ENCODE results near the gene SLC30A3. TPM values are rescaled to one million over a fixed set of nuclear protein-coding genes. Genes with fewer than 3 reads are reported as not detected.
A peak's percentile ranks its signal among the peaks of the same experiment; 100 is the strongest.

The SLC30A3 gene
- total and polyA plus RNA-seq, 2 of the 13 experiments (the other 11 are each of a cell fraction or from before 2014, with no cell fraction given) = 0.38 to 0.79 TPM

GRCh38 chr2:27264753-27265535 lies 2.1 kb upstream of the SLC30A3 start:
- DNase-seq (ENCODE audit: low spot score) (peak; percentile 73), FAIRE-seq (peak; percentile 48), ATAC-seq (peak; percentile 79)
- Histone ChIP-seq H3K9ac (ENCODE audit: insufficient read depth, low read depth, low read length) (no peak overlapping the region), H3K79me2 (ENCODE audit: insufficient read depth, low read length) (no peaks in the 10 kb centered on the region), H3K36me3 (replicated peaks in 1 of 2; ENCODE audit: control insufficient read depth in 1 of 2, insufficient read depth in 2 of 2, low read length in 2 of 2) (no peaks in the 10 kb centered on the region), H3K9me3 (ENCODE audit: low read length) (no peaks in the 10 kb centered on the region), H3K4me1 (ENCODE audit: insufficient read depth, low read length) (peaks cover 26% of the 10 kb centered on the region), H3K4me2 (ENCODE audit: low read depth, low read length) (peak overlapping the region; percentile 92), H3K27ac (ENCODE audit: extremely low read length, insufficient read depth, low read length) (no peak overlapping the region), H2AFZ (ENCODE audit: low read length) (no peak overlapping the region), H3K4me3 (replicated peaks in 1 of 3; ENCODE audit: insufficient read depth in 1 of 3, low read depth in 2 of 3, low read length in 3 of 3) (peak overlapping the region; percentile 56 to 77 (median 58)), H4K20me1 (ENCODE audit: insufficient read depth, low read length) (no peaks in the 10 kb centered on the region), H3K27me3 (ENCODE audit: control insufficient read depth in 1 of 2, insufficient read depth in 2 of 2, low read length in 2 of 2) (peaks cover 19 to 79% of the 10 kb centered on the region in 2 experiments)
- WGBS (ENCODE audit: low lambda C conversion rate) = 9% methylated on average over 36 of the region's 56 CpGs
- ChIA-PET POLR2A (interaction anchor here (0.8 kb wide), 1 partner anchor 17 kb away, joined by 3 read pairs; no protein-coding TSS in a partner anchor), CTCF (ENCODE audit: low intra/inter-chr PET ratio, low total read pairs) (interaction anchor here (1.8 to 3.6 kb wide), 3 partner anchors 15 to 38 kb away, joined by 7 to 29 read pairs (median 20); no protein-coding TSS in a partner anchor)
- intact Hi-C loops (cut with micrococcal nuclease; ENCODE audit: unreplicated experiment) = loop anchor here (1.0 to 2.0 kb wide), 3 partner anchors 16 to 38 kb away; no protein-coding TSS in a partner anchor
- BruUV-seq (replicated peaks) = no TSS peak
- in situ Hi-C loops (cut with HindIII; ENCODE audit: extremely low pct_ligation_motif_present, low pct_unique_long_range_greater_than_20kb) = no loop called here
- peak; percentile 28; the same call in 1 of the 2 replicates for TF ChIP-seq REXO4 (CRISPR knock-in tag; IDR thresholded peaks at IDR 0.05; ENCODE audit: borderline replicate concordance)
- no peak for TF ChIP-seq TMF1 (CRISPR knock-in tag; IDR thresholded peaks at IDR 0.05; ENCODE audit: low read depth)
- 0 out of 2 replicates have a peak, but pooled peaks have one; percentile 33 for TF ChIP-seq ZNF12 (CRISPR knock-in tag; IDR thresholded peaks at IDR 0.05)
- TF ChIP-seq ZNF589 (CRISPR knock-in tag; conservative IDR thresholded peaks at IDR 0.05) = 0 out of 2 replicates have a peak, but pooled peaks have one; percentile 29
- TF ChIP-seq XRCC5 (optimal IDR thresholded peaks at IDR 0.05; ENCODE audit: low read length) = peak; percentile 96
- no peak for TF ChIP-seq RNF219 (CRISPR knock-in tag; IDR thresholded peaks at IDR 0.05)
- TF ChIP-seq RBAK (CRISPR knock-in tag; IDR thresholded peaks at IDR 0.05) = no peak
- TF ChIP-seq GFI1 (CRISPR knock-in tag; IDR thresholded peaks at IDR 0.05; ENCODE audit: borderline replicate concordance) = peak; percentile 68
- peak; percentile 83 for TF ChIP-seq ZNF607 (CRISPR knock-in tag; IDR thresholded peaks at IDR 0.05; ENCODE audit: borderline replicate concordance)
- 0 out of 2 replicates have a peak, but pooled peaks have one; percentile 78 for TF ChIP-seq MXD4 (CRISPR knock-in tag; IDR thresholded peaks at IDR 0.05)
- TF ChIP-seq ZNF775 (CRISPR knock-in tag; IDR thresholded peaks at IDR 0.05; ENCODE audit: borderline replicate concordance) = no peak
- no peak for TF ChIP-seq ATRX (CRISPR knock-in tag; IDR thresholded peaks at IDR 0.05; ENCODE audit: borderline replicate concordance)
- TF ChIP-seq NCOA5 (CRISPR knock-in tag; IDR thresholded peaks at IDR 0.05) = no peak
- peak; percentile 79 for TF ChIP-seq GABPB1 (CRISPR knock-in tag; IDR thresholded peaks at IDR 0.05)
- TF ChIP-seq RXRB (CRISPR knock-in tag; IDR thresholded peaks at IDR 0.05; ENCODE audit: borderline replicate concordance) = no peak
- no peak for TF ChIP-seq ZNF20 (CRISPR knock-in tag; IDR thresholded peaks at IDR 0.05)
- no peak for TF ChIP-seq XBP1 (CRISPR knock-in tag; IDR thresholded peaks at IDR 0.05)
- TF ChIP-seq CBX1 (IDR thresholded peaks at IDR 0.05; ENCODE audit: low read depth) = no peak
- TF ChIP-seq ZNF570 (CRISPR knock-in tag; IDR thresholded peaks at IDR 0.05; ENCODE audit: borderline replicate concordance) = no peak
- no peak for TF ChIP-seq NFIC (IDR thresholded peaks at IDR 0.05; ENCODE audit: low read length)
- no peak for TF ChIP-seq ZSCAN22 (CRISPR knock-in tag; IDR thresholded peaks at IDR 0.05)
- 0 out of 2 replicates have a peak, but pooled peaks have one; percentile 35 for TF ChIP-seq HMG20B (CRISPR knock-in tag; conservative IDR thresholded peaks at IDR 0.05)
- TF ChIP-seq THYN1 (CRISPR knock-in tag; IDR thresholded peaks at IDR 0.05; ENCODE audit: borderline replicate concordance, low read depth) = no peak
- no peak for TF ChIP-seq ZFP36 (IDR thresholded peaks at IDR 0.05; ENCODE audit: borderline replicate concordance, low read depth, low read length, partially characterized antibody)
